COLO668 (cell line): Measurements from ENCODE around the gene NR2E3.

Source experiments
- DNase-seq: peaks from one replicate; lab custom pipeline; 2025; ENCODE audit not compliant: unreplicated experiment; lab: John Stamatoyannopoulos, UW

NR2E3 gene

DNA sequence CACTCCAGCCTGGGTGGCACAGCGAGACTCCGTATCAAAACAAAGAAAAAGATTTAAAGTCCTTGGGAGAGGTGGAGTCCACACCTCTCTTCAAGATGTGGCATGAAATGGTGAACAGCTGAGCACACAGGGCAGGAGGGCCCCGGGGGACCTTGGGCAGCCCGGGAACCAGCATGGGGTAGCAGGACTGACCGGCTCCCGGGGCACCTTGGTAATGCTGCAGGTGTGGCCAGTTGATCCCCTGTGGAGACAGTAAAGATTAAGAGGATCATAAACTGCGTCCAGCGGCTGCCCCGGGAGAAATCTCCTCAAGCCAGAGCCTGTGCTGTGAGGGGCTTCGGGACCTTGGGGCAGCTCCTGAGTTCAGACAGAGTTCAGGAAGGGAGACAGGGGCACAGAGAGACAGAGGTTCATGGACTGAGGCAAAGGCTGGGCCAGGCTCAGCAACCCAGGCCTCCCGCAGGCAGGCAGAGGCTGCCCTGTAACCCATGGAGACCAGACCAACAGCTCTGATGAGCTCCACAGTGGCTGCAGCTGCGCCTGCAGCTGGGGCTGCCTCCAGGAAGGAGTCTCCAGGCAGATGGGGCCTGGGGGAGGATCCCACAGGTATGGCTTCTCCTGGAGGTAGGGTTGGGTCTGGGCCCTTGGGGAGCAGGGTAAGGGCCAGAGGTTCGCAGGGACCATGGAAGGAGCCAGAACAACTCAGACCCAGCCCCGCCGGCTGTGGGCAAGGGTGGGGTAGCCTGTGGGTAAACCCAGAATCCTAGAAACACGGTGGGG, at the start of gene NR2E3:
NR2E3 (plus strand) TSS at position 299 of the 780 bp plus-strand sequence; CDS start at position 489, 190 bp downstream.
- peak; percentile 43 for DNase-seq

DNA sequence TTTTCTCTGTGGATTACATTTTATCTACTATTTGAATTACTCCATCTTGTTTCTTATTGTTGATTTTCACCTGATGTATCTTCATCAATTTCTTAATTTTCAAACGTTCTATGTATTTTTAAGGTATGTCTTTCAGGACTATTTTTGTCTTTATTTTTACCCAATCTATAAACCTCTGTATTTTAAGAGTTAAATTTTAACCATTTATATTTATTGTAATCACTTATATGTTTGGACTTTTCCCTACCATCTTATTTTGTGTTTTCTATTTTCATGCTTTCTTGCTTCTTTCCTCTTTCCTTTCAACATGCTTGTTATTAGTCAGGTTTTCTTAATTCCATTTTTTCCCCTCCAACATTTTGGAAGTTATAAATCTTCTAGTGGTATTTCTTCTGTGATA, 49.5 kb upstream of the NR2E3 start:
- no peak for DNase-seq

DNA sequence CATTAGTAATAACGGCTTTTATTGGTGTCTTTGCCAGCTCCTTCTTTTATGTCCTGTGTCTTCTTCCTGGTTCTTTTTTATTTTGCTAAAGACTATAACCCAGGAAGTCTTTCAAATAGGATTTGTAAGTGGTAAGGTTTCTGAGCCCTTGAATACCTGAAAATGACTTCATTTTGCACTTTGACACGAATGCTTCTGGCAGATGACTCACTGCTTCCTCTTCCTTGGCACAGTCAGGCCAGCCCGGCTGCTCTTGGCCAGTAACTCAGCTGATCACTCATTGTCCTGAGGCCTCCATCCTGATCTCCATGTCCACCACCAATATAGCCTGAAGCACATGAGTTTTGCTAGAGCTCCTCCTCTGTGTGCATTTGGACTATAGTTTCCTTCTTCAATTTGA, 48.7 kb upstream of the NR2E3 start:
- DNase-seq = peak; percentile 9

DNA sequence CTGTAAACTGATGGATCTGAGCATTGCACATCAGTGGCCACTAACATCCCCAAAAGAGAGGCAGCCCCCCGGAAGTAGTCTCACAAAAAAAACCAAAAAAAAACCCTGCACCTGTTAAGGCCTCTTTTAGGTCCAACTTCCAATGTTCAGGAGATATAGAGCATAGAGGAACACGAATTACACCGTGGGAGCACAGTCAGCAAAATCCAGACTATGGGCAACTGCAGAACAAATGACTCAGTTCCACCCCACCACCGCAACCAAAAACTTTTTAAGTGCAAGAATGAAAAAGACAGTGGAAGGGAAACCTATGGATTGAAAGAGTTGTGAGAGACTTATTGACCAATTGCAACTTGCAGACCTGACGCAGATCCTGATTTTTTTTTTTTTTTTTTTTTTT, 42.2 kb upstream of the NR2E3 start:
- DNase-seq = no peak

DNA sequence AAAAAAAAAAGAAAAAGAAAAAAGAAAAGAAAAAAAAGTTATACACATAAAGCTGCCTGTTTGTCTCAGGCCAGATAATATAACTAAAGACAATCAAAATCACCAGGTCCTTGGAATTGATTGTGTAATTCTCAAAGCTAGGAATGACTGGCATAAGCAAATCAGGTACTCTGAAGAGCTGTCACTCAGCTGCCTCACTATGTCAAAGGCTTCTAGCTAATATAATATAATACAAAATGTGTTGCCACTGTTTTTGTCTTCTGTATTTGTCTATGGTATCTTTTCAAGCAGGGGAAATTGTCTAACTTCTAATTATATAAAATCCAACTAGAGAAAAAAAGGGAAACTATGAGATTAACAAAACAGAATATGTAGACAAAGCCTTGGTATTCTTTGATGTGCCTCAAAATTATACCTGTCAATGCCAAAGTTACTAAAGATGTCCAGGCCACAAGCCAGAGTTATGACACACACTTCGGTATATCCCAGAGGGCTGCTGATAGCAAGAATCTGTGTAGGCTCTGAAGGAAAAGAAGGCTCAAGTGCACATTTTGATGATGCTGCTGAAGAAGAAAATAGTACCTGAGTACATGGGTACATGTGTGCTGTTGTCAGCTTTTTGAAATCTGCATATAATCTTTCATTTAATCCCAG, 37.0 kb upstream of the NR2E3 start:
- DNase-seq = no peak

DNA sequence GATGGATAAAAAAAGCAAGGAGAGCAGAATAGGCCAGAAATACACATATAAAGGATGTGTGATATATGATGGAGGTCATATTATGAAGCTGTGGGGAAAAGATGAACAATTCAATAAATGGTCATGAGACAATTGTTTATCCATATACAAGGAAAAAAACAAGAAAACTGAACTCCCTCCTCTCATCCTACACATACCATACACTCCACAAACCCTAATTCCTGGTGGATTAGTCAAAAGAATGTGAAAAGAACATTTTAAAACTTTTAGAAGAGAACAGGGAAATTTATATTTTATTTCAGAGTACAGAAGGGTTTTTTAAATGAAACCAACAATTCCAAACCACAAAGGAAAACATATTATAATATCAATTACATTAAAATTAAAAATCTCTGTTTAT, 34.5 kb upstream of the NR2E3 start:
- DNase-seq = no peak

DNA sequence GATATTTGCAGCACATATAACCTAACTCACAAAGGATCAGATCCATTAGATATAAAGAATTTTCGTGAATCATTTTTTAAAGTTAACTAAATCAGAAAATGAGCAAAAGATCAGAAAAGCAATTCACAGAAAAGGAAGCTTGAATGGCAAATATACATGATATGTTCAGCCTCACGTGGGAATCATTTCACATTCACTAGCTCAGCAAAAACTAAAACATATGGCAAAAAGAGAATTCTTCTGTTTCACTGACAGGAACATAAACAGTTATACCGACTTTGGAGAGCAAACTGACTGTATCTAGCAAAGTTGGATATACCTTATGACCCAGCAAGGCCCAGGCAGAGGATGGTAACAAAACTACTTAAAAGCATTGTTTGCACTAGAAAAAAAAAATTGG, 34.0 kb upstream of the NR2E3 start:
- DNase-seq = no peak

DNA sequence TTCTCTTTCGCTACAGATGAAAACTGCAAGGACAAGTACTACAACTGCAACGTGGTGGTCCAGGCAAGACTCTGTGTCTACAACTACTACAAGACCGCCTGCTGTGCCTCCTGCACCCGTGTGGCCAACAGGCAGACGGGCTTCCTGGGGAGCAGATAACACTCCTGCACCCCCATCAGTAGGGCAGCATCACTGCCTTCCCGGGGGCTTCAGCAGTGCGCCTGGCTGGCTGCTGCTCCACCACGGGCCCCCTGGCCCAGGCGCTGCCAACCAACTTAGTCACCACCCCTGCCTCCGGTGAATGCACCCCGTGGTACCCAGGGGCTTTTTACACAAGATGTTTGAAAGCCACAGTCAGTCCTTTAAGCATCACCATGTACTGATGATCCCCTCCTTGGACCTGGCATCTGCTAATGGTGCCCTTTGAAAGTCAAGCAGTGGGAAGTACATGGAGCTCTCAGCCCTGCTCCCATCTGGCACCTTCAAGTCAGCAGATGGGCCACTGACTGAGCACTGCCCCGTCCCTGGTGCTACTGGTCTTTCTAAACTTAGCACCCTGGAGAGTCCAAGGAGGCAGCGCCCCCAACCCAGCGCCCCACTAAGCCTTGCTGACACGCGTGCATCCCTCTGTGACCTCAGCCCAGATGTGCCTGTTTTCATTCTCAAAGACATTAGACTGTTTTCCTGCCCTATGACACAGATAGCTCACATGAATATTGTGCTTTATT, 33.0 kb upstream of the NR2E3 start:
- DNase-seq = no peak

DNA sequence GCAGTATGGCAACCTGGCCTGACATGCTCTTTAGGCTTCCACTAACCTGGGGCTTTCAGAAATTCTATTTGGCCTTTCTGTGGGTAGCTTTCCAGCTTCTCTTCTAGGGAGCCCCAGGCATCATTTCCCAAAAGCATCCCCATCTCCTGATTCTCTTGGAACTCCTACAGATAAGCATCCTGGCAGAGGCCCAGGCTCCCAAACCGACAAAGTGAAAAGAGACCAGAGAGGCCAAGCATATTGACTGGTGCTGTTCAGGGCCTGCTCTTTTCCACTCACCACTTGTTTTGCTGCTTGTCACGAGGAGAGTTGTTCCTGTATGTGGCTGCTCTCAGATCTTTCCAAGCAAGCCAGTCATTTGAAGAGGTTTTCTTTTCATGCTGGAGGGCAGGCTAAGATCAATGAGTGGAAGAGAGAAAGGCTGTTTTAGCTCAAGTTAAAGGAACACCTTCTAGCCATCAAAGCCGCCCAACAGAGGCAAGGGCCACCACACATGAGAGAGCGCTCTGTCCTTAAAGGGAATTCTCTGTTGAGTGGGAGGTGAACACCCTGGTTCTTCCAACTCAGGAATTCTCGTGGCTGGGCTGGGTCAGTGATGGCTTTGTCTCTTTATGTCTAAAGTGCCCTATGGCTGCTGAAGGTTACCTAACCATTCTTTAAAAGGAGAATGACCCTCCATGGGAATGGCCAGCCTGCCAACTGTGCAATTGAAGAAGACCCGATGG, 31.1 kb upstream of the NR2E3 start:
- DNase-seq = no peak

DNA sequence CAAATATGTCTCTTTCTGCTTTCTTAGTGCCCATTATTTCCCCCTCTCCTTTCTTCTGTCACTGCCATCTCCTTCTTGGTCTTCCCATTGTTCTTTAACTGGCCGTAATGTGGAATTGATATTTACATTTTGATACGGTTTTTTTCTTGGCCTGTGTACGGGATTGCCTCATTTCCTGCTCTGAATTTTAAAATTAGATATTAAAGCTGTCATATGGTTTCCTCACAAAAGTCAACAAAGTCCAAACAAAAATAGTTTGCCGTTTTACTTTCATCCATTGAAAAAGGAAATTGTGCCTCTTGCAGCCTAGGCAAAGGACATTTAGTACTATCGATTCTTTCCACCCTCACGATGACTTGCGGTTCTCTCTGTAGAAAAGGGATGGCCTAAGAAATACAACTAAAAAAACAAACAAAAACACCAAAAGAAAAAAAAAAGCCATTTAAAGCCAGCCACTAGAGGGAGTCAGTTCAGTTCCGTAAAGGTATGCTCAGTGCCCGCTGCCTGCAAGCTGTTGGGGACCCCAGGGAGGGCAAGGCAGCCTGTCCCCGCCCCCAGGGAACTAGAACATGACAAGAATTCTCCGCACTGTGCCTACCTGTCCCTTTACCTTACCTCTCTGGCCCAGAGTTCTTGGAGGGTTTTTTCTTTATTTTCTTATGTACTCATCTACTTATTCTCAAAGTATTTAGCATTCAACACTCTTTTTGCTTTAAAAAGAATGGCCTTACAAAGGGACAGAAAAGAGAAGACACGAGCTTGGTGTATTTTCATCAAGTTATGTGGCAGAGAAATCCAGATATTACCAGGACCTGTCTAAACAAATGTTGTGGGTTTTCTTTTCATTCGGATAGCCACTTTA, 30.0 kb upstream of the NR2E3 start:
- no peak for DNase-seq

DNA sequence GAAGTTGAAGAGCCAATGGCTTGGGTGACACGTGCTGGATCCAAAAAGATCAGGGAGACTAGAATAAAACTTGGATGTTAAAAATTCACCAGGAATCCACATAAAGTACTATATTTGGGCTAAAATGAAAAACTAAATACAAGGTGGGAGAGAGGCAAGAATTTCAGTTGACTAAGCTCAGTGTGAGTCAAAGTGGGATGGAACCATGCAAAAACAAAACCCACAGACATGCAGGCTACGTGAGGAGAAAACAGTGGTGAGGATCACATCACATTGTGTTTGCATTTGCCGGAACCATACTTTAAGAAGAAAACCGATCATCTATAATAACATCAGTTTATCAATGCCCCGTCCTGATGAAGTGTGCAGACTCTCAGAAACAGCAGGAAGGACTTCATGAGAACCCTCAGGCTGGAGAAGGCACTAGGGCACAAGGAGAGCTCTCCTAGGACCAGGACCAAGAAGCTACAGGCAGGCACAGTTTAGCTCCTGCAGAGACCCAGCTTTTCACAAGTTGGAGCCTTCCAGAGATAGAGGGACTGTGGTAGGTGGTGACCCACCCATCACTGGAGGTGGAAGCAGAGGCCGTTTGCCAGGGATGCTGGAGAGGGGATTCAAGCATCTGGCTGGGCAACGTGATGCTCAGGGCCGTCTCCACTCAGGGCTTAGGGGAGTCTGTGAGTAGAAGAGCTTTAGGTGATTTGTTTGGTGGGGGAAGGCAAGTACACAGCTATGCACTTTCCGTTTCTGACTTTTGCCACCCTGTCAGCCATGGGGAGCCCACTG, 29.0 kb upstream of the NR2E3 start:
- no peak for DNase-seq

DNA sequence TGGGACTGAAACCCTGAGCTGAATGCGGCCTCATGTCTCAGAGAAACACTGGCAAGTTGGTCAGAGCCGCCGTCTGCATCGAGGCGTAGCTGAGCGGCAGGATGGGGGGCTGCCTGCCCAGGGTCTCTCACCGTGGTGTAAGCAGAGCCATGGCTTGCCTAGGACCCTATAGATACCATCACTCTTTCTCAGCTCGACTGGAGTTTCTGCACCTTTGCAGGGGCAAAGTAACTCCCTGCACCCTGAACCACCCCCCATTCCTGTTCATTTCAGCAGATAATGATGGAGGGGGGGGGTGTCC, 28.4 kb upstream of the NR2E3 start:
- DNase-seq = no peak

DNA sequence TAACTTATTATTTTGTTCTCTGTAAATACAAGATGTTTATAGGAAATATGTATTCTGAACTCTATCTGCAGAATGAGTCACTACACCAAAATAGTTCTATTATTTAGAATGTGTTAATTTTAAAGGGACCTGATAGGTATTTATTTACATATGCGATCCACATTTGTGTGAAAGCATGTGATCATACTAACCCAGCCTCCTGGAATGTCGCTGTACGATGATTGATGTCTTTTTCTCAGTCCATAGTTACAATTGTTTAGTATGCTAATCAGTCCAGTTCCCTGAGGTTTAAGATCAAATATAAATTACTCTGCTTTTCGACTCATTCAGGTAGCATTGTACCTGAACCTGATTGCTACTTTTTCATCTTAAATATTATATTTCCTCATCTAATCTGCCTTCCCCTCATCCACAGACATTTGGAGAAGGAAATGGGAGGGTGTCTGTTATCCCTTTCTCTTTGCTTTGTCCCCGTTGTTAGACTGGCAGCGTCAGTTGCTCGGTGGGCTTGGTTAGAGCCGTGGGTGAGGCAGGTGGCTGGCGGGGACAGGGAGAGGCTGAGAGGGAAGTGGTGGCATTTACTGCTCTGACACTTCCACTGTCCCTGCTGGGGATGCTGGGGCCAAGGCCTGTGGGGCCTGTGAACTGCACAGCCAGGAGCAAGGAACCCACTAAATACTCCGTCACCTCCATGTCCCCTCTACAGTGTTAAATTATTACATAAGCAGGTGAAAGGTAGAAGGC, 27.8 kb upstream of the NR2E3 start:
- no peak for DNase-seq

DNA sequence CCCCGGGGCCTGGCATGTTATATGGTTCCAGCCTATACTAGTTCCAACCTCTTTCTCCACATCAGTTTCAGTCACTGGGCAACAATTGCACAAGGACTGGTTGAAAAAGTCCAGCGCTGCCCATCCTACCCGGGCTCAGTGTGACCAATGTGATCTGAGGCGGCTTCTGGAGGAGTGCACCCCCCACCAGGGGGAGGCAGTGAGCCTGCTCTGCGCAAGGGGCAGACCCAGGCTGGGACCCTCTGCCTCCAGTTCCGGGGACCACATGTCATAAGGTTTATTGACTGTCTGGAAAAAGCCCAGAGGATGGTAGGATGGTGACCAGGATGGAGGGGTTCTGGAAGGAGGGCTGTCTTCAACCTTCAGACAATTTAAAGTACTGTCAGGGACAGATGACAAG, 25.6 kb upstream of the NR2E3 start:
- no peak for DNase-seq

DNA sequence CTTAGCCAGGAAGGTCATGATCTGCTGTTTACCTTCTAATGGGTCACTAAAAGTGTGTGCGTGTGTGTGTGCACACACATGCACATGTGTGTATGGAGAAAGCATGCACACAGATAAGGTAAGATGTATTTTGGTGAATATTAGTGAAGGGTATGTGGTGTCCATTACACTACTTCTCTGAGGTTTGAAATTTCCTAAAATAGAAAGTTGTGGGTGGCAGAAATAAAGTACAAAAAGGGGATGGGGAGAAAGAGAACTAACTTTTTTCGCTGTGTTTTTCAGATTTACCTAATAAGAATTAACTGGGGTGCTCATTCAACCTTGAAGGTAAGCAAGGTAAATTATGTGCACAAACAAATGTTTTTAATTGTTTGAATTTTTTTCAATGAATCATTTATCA, 24.4 kb upstream of the NR2E3 start:
- DNase-seq = no peak

DNA sequence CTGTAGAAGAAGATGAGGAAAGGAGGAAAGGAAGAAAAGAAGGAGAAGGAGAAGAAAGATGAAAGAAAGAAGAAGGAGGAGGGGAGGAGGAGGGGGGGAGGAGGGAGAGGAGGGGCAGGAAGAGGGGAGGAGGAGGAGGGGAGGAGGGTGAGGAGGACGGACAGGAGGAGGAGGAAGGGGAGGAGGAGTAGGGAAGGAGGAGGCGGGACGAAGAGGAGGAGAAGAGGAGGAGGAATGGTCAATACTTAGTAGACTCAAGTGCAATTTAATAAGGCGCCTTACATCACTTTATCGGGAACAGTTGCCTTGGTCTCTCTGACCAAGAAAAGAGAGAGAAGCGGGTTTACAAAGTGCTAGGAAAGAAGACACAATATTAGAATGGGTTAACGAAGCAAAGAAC, 23.7 kb upstream of the NR2E3 start:
- DNase-seq = no peak

DNA sequence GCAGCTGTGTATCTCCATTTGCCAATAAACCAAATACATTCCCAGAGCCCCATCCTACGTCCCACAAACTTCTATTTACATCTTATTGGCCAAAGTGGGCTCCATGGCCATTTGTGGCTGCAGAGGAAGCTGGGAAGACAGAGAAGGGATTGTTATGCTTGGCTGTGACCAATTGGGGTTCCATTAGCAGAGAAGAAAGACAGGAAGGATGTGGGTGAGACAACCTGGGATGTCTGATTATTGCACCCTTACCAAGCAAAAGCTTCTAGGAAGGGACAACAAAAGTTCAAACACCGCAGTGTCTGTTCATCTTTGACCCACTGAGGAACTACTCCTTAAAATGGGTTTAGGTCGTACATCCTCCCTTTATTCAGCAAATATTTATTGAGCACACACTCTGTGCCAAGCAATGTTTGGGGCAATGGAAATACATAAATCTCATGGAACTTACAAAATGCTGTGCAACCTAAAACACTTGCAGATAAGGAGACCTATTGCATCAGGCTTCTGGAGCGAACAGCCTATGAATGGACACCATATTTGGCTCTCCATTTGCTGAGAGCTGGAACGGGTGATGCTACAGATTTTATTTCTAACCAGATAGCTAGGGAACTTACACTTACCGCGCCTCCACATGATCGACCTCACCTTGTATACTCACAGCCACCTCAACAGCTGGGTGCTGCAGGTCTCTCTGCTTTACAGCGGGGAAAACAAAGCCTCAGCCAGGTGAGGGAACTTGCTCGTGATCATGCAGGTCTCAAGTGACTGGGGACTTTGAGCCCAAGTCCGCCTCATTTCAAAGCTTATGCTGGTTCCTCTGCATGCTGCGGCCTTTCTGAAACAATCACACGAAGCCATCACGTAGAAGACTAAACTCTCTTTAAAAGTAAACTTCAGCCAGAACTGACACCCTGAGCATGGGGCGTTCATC, 21.4 kb upstream of the NR2E3 start:
- peak; percentile 49 for DNase-seq

DNA sequence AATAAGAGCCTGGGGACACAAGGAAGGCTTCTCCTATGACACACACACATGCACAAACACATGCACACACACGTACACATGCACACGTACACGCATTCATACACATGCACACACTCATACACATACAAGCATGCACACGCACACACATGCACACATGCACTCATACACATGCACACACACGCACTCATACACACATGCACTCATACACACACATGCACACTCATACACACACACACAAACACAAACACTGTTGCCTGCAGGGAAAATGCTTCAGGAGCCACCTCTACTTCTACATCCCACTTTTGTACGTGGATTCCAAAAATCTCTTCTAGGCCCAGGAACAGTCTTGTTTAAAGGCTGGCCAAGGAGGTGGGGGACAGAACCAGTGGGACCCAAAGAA, 20.7 kb upstream of the NR2E3 start:
- no peak for DNase-seq
